PC-9 (cell line): Measurements from ENCODE around the gene NGEF.

Experiments
- EZH2 ChIP-seq: fragments of 200-600 bp; sonication (generic); IDR thresholded peaks from 2 replicates; pipeline ENCODE4 v1.8.0; 2017; ENCODE audit warnings: antibody characterized with exemption, low read depth
- TF ChIP-seq, protein P1 (sequence below): fragments of 200-600 bp; sonication (generic); conservative IDR thresholded peaks from 2 replicates; pipeline ENCODE4 v1.6.1; 2017; ENCODE audit warnings: mixed run types, antibody characterized with exemption, mild to moderate bottlenecking, moderate library complexity

- TF ChIP-seq, protein P1, sequence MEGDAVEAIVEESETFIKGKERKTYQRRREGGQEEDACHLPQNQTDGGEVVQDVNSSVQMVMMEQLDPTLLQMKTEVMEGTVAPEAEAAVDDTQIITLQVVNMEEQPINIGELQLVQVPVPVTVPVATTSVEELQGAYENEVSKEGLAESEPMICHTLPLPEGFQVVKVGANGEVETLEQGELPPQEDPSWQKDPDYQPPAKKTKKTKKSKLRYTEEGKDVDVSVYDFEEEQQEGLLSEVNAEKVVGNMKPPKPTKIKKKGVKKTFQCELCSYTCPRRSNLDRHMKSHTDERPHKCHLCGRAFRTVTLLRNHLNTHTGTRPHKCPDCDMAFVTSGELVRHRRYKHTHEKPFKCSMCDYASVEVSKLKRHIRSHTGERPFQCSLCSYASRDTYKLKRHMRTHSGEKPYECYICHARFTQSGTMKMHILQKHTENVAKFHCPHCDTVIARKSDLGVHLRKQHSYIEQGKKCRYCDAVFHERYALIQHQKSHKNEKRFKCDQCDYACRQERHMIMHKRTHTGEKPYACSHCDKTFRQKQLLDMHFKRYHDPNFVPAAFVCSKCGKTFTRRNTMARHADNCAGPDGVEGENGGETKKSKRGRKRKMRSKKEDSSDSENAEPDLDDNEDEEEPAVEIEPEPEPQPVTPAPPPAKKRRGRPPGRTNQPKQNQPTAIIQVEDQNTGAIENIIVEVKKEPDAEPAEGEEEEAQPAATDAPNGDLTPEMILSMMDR = no peak
- TF ChIP-seq EZH2 = no peak
Observed at GRCh38 chr2:232959139-232959538, 53.9 kb downstream of the NGEF start.
